NOMO-1 (cell line): Measurements from ENCODE around the gene PDK2.

Source experiments
- DNase-seq, 2 experiments: peaks; one replicate each; lab custom pipeline; 2025; ENCODE audit not compliant: unreplicated experiment in 2 of 2; lab: John Stamatoyannopoulos, UW

The PDK2 gene

DNA sequence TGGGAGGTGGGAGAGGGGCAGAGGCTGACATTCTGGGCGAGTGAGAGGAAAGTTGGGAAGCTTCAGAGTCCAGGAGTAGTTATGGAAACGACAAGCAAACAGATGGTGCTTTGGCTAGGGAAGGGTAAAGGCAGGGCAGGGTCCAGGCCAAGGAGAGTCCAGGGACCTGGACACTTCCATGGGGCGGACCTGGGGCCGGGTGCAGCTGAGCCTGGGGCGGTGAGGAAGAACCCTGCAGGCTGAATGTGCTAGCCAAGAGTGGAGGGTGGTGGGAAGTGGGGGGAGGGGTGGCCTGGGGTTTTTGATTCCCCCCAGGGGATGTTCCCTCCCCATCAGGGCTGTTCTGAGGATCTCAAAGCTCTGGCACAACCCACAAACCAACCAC, 52.7 kb downstream of the PDK2 start:
- no peak for DNase-seq

DNA sequence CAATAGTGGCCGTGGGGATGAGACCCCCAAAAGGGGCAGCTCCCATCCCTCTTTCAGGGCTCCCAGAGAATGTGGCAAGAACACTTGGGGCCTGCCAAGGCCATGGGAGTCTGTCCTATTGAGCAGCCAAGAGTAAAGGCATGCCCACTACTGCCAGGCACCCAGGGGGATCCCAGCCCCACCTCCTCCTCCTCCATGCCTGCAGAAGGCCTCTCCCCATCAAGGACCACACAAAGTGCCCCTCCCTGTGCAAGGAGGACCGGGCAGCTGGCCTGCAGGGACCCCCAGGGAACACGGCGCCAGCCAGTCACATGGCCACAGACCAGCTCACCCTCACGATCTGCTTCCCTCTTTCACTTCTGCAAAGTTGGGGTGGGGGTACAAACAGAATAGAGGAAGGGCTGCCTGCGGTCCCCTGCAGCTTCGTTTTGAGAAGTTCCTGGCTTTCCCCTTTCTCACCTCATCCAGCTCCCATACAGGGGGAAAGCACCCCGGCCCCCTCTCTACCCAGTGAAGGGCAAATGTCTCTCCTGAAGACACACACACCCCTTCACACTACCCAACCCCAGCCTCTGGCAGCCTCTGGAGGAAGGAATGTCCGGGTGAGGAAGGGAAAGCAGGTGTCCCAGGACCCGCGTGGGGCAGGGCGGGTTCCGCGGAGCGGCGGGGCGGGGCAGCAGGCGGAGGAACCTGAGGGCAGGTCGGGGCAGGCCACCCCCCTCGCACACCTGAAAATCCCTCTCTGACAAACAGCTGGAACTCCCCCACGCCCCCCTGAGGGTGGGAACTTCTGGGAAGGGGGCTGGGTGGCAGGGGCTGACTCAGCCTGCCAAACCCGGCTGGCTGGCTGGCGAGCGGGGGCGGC, 53.3 kb downstream of the PDK2 start:
- DNase-seq, result peak; percentile 92 to 96

DNA sequence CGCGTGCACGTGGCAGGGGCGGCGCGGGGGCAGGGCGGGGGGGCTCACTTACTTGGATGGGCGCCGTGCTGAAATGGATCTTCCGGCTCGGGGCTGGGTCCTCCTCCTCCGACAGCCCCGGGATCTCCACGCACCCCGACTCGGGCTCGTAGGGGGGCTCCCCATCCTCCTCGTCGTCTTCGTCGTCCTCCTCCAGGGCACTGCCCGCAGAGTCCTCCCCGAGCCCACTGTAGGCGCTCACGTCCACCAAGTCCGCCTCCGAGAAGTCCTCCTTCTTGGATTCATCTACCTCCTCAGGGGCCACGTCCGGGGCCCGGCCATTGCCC, 53.9 kb downstream of the PDK2 start:
- DNase-seq, result no peak

DNA sequence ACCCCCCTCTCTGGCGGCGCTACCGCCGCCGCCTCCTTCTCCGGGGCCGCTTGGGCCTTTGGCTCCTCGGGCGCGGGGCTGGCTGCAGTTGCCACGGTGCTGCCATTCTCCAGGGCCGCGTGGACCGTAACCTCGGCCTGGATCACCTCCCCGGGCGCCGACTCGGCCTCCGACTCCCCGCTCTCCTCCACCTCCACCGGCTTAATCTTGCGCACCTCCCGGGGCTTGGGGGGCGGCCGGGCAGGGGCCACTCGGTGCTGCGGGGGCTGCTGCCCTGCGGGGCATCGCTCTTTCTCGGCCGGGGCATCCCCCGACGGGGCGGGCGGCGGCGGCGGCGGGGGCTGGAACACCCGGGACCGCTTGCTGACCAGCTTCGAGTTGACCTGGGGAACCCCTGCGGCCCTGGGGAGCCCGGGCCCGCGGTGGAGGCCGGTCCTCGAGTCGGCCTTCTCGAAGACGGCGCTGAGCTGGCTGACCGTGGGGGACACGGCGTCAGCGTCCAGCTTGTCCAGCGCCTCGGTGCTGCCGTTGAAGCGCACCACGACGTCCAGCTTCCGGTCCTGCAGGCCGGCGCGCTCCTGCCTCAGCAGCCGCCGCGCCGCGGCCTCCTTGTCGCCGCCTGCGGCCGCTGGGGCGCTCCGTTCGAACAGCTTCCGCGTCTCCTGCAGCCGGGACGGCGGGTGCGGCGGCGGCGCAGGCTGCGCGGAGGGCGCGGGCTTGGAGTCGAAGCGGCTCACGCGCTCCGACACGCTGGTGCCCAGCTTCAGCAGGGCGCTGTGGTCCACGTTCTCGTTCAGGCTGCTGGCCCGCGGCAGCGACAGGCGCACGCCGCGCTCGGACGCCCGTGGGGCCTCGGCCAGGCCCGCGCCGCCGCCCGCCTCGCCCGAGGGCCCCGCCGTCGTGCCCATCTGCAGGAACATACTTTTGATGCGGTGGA, 54.5 kb downstream of the PDK2 start:
- DNase-seq, result peak; percentile 47 to 51

DNA sequence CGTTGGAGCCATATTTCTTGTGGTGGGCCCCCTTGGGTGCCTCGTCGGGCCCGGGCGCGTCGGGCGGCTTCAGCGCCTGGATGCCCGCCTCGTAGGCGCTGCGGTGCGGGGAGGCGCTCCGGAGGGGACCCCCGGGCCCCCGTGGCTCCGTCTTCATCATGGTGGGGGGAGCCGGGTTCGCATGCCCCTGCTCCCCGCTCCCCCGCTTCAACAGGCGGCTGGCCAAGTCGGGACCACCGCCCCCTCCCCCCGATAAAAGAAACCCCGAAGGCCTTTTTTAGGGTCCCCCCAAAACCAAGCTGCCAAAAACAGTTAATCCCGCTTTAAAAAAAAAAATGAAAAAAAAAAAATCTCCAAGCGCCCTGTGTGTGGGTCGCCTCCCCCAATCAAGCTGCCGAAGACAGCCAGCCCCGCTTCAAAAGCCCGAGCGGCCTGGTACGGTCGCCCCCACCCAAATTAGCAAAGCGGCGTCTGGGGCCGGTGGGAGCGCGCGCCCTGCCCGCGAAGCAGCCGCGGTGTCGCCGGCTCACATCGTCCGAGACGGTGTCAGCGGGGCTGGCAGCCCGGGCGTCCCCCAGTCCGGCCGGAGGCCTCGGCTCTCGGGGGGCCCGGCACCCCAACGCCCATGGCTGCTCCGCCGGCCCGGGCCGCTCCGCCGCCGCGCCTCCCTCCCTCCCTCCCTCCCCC, 55.3 kb downstream of the PDK2 start, which contains the start of gene PPP1R9B:
TSS of gene PPP1R9B (minus strand) at position 324 of the 687 bp plus-strand sequence. CDS start at position 160, 164 bp downstream.
- DNase-seq, result no peak

DNA sequence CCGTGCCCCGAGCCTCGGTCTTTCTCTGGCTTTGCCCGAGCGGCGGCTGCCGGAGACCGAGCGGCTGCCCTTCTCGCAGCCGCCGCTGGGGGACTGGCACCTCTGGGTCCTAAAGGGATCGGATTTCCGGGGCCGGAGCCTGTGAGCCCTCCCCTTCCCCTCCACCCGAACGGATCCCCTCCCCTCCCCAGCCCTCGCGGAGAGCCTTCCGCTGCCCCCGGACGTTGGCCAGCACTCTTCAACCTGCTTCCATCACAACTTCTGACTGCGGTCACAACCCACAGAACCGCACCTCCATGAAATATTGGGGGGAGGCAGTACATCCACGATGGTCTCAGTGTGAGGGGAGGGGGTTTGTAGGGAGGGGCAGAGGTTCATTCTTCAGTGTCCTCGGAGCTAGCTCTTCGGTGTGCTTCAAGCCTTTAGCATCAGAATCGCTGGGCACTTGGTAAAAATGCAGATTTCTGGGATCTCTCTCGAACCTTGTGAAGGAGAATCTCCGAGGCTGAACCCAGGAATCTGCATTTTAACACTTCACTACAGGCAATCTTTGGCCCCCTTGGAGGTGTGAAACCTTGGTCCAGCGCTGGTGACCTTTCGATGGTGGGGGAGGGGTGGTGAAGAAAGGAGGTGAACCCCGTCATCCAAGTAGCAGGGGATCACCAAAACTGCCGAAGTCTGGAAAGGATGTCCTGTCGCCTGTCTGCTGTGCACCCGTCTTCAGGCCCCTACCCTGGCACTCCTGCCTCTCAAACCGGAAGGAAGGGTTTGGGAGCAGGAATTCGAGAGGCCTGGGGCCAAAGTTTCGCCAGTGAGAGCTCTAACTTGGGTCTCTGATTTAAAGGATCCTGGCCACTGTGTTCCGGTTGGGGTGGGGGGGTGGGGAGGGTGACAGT, 56.1 kb downstream of the PDK2 start:
- peak; percentile 86 to 94 for DNase-seq

DNA sequence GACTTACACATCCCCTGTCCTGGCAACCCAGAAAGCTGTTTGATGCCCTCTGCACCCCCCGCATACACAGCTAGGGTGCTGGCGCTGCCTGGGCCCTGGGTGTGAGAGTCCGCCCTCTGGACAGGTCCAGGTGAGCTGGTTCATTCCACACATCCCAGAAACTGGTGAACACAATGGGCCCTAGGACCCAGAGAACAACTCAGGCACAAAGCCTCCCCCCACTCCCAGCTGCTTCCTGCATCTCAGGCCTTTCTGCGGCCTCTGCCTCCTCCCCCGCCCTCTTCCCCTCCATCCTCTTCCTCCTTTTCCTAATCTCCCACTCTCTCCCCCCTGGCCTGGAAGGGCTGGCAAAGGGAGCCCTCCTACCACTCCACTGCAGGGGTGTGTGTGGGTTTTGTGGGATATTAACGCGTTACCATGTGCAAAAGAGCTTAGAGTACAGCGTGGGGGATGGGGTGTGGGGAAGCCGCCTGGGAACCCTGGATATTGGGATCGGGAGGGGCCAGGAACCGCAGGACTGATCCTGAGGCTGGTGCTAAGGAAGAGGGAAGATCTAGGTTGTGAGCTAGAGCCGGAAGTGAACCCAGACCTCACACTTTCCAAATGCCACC, 56.9 kb downstream of the PDK2 start:
- DNase-seq, result peak; percentile 68 to 73

DNA sequence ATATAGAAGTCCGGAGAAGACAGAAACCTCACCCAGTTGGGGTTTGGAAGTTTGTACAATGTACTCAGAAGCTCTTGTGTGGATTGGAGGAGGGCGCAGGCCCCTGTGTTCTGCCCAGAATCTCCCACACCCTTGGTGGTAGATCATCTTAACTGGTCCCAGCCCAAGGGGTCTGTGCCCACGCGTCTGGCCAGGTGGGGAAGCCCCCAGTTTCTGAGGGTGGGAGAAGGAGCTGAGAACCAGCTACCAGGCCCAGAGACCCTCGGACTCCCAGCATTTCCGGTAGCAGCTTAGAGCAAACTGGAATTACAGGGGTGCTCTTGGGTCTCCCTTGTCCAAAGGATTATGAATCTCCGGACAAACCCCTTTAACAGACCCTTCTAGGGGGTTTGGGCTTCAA, 57.6 kb downstream of the PDK2 start:
- DNase-seq, result no peak

DNA sequence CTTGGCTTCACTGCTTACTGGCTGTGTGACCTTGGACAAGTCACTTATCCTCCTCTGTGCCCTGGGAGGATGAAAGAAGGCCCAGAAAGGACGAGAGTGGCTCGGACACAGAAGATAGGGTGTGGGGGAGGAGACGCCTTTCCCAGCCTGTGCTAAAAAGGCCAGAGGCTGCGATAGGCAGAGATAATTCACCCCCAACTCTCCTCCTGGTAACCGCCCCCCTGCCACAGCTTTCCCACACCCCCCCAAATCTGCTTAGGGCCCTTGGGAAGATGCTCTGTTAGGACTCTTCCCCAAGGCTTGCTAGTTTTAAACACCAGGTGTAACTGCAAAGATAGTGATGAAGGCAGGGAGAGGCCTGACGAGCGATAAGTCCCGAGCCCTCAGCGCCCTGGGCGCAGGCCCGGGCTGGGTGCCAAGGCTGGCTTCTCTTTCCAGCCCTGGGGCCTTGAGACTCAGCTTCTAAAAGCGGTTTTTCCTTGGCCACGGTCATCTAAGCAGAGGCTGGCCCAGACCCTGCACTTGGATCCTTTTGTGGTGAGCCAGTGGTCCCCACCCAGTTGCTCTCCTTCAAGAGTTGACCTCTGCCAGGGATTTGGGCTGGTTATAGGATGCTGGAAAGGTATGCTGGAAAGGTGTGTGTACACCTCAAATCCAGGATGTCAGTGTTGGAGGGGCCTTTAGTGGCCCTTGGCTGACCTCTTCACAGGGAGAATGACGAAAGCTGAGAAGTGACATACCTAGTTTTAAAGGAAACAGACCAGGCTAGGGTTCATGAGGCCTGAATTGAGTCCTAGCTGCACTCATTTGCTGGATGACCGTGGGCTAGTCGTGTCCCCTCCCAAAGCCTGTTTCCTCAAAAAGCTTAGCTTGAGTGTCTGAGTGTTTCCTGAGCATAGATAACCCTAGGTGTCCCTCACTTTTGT, 58.8 kb downstream of the PDK2 start:
- DNase-seq, result no peak

DNA sequence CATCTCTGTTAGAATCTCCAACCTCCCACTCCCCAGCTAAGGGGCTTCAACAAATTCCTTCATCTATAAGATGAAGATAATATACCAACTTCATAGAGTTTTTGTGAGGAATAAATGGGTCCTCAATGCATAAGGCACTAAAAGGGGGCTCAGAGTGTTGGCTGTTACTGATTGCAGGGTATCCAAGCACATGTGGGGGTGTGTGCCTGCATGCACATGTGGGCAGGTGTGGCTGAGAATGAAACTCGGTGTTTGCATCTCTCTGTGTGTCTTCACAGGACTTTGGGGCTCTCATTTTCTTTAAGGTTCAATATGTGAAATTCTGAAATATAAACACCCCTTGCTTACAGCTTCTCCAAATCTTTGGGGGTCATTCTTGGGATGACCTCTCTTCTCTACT, 59.5 kb downstream of the PDK2 start:
- DNase-seq, result no peak

DNA sequence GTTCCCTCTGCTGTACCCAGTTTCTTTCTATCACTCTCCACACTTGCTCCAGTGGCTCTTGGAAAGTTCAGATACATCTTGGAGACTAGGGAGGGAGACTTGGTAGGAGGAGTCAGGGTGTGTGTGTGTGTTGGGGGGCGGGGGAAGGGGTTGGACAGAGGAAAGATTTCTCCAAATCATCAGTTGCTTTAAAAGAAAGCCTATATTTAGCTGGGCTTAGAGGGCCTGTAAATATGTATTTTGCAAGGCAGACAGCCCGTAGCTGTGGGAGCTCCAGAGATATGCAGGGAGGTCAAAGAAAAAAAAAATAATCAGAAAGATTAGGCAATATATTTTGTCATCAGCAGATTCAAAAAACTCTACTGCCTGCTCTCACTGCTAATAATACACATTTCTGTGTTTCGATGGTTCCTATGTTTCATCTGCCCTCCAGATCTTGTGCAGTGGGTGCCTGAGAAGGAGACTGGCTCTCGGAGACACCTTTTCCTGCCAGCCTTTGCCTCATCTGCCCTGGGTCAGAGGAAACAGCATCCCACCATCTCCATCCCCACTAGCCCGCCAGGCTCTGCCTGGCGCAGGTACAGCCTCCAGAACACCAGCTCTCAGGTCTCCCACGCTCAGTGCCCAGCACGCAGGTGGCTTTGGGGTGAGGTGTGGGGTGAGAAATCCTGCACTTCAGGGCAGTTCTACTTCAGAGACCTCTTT, 60.1 kb downstream of the PDK2 start:
- DNase-seq, result peak; percentile 34 to 43

DNA sequence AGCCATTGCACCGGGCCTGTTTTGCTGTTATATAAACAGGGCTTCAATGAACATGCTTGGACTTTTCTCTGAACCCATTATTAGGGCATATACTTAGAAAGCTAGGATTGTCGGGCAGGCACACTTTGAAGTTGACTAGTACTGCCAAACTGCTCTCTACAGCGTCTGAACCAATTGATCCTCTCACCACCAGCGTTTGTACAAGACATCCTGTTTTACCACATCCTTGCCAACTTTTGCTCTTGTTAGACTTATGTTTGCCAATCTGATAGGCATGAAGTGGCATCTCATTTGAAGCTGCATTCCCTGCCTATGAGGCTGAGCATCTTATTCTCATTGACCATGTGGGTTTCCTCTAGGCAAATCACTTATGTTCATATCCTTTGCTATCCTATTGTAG, 62.7 kb downstream of the PDK2 start:
- no peak for DNase-seq

DNA sequence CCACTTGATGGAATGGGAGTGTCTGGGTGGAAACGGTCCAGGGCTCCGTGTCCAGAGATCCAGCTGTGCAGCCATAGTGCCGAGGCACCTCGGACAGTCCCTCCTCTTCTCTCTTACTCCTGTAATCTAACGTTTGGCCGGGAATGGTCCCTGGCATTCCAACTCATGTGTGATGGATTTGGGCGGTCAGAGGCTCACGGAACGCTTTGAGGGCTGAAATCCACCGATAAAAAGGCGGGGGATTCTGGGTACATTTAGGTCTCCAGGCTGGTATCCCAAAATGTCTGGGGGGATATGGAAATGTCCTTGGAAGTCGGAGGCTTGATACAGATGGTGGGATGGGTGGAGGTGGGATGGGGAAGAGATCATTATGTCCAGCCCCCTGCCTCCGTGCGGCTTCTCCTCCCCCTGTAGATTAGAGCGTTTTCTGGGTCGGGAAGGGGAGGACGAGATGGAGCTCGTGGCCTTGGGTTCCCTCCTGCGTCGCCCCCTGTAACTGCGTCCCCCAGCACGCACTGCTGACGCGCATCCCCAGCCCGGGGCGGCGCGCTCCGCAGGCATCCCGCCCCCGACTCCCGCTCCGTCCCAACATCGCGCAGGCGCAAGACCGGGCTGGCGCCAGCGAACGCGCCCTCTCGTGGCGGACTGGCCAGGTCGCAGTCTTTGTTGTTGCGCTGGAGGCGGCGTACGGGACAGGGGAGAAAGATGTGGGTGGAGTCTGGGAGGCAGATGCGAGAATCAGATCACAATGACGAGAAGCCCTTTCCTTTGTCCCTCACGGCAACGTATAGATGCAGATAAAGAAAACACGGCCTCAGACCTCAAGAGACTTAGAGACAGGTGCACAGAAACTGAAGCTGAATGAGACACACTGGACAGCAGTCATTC, 66.1 kb downstream of the PDK2 start:
- DNase-seq, result peak; percentile 82 to 97
